SKM-1 (cell line): ENCODE results near the gene PDP2.
"Not testable (repeated sequence)": the region's sequence is repeated elsewhere in the genome, so short reads cannot be mapped to it uniquely, and the experiment has no call there.

Source experiments
- DNase-seq: peaks from one replicate; lab custom pipeline; 2025; ENCODE audit not compliant: unreplicated experiment; lab: John Stamatoyannopoulos, UW

Gene PDP2

DNA sequence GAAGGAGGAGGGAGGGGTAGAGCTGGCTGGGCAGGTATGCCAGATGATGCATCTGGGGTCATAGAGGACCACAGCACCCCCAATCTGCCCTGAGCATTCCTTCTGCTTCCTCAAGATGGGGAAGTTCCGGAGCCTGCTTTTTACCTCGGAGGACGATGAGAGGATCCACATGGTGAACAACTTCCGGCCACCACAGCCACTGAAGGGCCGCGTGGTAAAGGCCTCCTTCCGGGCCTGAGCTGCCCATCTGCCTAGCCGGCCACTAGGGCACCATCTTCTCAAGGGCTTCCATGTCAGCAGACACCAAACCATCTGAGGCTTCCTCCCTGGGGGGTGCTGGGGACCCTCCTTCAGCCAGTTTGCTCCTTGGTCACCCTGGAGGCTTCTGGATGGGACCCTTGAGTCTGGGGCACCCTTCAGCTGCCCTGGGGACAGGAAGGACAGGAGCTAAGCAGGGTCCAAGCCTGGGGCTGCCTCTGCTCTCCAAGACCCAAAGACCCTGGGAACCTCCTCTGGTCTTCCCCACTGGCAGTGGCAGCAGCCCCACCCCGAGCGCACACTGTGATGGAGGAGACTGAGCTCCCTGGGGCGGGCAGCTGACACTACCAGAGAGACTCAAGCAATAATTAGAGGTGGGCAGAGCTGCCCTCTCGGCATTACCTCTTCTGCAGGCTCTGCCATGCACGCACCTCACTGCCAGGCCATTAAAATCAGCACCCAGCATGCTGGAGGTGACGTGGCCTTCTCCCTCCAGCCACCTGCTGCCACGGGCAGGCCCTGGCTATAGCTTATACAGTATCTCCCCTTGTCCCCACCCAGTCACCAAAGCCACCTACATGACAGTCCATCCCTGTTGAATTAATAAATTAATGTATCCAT lies 26.8 kb upstream of the PDP2 start:
- DNase-seq = no peak

DNA sequence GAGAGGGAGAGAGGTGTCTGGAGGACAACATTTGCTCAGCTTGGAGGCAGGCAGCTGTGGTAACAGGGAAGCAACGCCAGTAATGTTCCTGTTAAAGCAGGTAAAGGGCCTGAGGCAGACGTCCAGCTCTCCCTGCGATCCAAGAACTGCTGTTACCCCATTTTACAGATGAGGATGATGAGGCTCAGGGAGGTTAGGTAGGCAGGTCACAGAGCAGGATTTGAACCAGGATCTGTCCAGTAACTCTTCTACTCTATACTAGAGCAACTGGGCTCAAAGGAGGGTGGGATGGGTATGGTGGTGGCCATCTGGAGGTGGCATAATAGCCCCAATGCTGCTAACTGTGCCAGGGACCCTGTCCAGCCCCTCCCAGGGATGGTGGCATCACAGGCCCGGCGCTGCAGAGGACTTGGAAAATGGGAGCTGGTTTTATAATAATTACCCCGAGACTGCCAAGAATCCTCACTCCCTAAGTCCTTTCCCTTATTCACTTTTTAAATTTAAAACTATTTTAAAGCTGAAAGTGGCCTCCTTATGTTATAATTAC lies 24.1 kb upstream of the PDP2 start:
- no peak for DNase-seq

DNA sequence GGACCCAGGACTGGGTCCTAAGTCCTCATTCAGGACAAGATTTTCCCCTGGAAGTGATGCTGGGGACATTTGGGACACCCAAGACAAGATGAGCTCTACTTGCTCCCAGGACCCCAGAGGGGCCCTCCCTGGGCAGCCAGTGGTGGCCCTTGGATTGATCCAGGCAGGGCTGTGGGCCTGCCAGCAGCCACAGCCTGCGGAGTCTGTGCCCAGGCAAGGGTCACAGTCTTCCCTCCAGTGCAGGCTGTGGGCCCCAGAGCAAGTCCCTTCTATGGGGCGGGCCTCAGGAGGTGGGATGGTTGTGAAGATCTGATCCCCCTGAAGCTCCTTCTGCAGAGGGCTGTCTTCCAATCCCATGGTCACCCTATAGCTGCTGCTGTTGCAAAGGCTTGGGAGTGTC lies 23.5 kb upstream of the PDP2 start:
- DNase-seq = no peak

- no peak for DNase-seq
Measured at GRCh38 chr16:66857437-66857836, 22.9 kb upstream of the PDP2 start.

- no peak for DNase-seq
Measured at GRCh38 chr16:66858740-66859396, 21.4 kb upstream of the PDP2 start.

- no peak for DNase-seq
Measured at GRCh38 chr16:66859397-66860068, 20.8 kb upstream of the PDP2 start.

DNA sequence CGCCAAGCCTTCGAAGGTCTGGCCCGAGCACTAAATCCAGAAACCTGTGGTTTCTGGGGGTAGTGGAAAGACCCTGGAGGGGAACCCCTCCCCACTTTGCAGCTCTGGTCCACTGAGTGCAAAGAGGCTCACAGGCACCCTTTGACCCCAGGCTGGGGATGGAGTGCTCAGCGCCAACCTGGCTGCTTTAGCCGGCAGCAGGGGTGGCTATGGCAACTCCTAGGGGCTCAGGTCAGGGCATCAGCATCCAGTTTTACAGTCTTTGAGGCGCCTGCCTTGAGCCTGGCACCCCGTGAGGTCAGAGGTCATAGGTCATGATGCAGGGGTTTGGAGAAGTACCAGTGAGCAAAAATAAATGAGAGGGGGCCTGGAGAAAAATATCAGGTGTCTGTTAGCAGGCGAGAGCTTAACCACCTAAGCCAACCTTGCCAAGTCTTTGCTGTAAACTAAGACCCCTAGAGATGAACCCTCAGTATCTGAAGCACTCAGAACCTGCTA lies 18.2 kb upstream of the PDP2 start:
- DNase-seq = no peak

DNA sequence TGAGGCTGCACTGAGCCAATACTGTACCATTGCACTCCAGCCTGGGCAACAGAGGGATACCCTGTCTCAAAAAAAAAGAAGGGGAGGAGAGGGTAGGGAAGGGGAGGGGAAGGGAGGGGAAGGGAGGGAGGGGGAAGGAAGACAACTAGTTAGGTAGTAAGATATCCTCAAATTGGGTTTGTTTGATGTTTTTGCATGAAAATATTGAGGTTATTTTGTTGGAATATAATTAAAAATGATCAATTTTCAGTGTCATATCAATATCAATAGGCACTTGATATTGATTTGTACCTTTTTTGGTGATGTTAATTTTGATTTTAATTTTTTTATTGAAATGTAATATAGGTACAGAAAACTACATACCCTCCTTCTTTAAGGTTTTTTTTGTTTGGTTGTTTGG lies 16.6 kb upstream of the PDP2 start:
- no peak for DNase-seq

DNA sequence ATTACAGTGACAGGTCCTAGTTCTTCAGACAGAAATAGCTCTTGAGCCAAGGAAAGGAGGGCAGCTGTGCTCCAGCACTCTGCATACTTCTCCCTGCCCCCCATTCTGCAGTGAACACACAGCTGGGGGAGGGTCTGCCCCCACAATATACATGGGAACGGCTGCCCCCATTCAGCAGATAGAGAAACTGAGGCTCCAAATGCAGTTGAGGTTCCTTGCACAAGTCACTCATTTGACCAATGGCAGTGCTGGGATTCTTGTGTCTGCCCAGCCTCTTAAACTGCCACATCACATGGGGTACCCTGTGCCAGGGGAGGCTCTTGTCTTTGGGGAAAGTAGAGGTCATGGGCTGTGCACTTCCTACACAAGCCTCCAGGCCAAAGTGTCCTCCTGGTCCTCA lies 10.9 kb upstream of the PDP2 start:
- DNase-seq = no peak

DNA sequence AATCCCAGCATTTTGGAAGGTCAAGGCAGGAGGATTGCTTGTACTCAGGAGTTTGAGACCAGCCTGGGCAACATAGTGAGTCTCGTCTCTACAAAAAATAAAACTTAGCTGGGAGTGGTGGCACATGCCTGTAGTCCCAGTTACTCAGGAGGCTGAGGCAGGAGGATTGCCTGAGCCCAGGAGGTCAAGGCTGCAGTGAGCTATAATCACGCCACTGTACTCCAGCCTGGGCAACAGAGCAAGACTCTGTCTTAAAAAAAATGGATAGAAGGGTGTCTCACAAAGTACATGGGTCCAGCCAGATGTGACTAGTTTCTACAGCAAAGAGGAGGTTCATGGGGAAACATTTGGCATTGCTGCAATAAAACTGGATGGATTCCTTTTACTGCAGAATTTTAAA lies 9.0 kb upstream of the PDP2 start:
- DNase-seq = not testable (repeated sequence)

DNA sequence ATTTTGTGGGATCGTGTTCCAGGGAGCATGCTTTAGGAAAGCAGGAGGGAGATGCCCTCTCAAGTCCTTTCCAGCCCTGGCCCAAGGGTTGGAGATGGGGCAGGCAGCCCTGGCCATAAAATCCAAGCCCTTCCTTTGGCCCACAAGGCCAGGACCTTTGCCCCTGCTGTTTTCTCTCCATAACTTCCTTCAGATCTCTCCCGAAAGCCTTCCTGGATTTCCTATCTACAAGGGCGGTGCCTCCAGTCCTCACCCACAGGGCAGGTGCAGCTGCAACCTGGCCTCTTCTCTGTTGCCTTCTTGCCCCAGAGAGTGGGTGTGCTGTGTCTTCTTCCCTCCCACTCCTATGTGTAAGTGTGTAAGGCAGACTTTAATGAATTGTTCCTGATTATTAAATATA lies 8.5 kb upstream of the PDP2 start:
- no peak for DNase-seq

DNA sequence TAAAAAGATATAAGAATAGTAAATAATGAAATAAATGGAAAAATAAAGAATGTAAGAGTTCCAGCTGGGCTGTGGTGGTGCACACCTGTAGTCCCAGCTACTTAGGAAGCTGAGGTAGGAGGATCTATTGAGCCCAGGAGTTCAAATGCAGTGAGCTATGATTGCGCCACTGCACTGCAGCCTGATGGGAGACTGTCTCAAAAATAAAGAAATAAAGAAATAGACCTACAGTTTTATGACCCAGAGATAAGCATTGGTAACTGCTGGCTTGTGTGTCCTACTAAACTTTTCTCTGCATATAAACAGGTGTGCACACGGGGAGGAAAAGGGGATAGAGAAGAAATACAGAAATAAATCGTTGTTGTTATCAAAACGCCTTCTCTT lies 7.8 kb upstream of the PDP2 start:
- no peak for DNase-seq

- peak; percentile 99 for DNase-seq
Measured at GRCh38 chr16:66872943-66873684, 7.2 kb upstream of the PDP2 start.

DNA sequence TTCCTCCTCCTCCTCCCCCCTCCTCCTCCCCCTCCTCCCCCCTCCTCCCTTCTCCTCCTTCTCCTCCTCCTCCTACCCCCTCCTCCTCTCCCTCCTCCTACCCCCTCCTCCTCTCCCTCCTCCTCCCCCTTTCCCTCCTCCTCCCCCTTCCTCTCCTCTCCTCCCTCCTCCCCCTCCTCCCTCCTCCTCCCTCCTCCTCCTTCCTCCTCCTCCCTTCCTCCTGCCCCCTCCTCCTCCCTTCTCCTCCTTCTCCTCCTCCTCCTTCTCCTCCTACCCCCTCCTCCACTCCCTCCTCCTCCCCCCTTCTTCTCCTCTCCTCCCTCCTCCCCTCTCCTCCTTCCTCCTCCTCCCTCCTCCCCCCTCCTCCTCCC lies 6.6 kb upstream of the PDP2 start:
- no peak for DNase-seq

GRCh38 chr16:66874079-66874775 lies 6.1 kb upstream of the PDP2 start:
- no peak for DNase-seq

DNA sequence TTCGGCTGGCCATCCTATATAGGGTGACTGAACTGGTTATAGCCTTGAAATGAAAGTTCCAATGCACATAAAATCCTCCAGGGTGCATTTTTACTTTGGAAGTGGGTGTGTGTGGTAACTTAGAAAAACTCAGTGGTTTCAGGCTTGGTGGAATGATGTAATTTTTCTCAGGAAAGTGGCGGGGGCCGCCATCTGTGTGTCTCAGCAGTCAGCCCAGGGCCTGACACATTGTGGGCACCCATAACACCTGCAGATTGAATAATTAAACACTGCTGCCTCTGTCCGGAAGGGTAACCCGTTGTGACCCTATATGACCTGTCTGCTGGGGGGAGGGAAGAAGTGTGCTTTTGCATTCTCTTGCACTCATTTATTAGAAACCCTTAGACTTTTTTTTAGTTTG lies 2.2 kb upstream of the PDP2 start:
- peak; percentile 49 for DNase-seq

DNA sequence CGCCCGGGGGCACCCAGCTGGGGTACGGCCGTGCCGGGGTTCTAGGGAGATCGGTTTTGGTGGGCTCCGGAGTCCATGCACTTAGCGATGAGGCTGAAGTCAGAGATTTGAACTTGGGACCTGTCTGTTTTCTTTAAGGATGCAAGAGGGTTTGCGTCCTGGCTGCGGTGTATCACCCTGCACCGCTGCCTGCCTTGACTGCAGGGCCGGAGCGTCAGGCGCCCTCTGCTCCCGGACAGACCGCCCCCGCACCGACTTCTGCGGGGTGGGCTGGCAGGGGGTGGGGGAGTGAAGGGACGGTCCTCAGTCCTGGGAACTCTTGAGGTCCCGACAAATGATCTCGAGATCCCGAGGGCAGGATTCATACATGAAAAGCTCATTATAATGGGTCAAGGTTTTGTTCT lies 701 bp downstream of the PDP2 start:
- no peak for DNase-seq

GRCh38 chr16:66881560-66881959 lies 1.2 kb downstream of the PDP2 start:
- DNase-seq = no peak

GRCh38 chr16:66881964-66882508 lies 1.7 kb downstream of the PDP2 start:
- no peak for DNase-seq

DNA sequence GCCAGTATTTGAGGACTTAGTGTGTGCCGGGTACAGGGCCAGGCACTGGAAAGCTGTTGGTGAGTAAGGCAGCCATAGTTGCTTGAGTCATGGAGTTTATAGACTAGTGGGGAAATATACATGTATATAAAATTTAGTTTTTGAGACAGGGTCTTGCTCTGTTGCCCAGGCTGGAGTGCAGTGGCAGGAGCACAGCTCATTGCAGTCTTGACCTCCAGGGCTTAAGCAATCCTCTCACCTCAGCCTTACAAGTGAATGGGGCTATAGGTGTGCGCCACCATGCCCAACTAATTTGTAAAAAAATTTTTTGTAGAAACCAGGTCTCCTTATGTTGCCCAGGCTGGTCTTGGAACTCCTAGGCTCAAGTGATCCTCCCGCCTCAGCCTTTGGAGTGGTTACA lies 2.4 kb downstream of the PDP2 start:
- DNase-seq = no peak
